Measurements from ENCODE around the gene USP32. TPM values are rescaled to one million over a fixed set of nuclear protein-coding genes. Genes with fewer than 3 reads are reported as not detected.

USP32 gene
- total and polyA plus RNA-seq, 2 of the 8 experiments (the other 6 are each of a cell fraction or from before 2014, with no cell fraction given): 29.6 to 112 TPM

DNA sequence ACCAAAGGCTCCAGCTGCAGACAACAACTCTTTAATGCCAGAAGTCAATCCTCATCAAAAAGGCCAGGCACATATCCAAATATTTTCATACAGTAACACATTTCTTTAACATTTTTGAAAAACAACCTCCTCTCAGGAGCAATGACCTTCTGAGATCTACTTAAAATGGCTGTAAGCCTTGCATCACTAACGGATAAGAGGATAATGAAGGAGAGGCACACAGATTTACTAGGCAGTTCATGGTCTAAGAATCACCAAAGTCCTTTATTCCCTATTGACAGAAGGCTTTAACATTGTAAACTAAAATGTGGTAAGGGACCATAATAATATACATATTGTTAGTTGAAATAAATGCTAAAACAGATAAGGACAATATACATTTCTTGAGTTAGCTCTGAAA, 114.7 kb downstream of the USP32 start (continued):
- TF ChIP-seq ATF3 (IDR thresholded peaks at IDR 0.05; ENCODE audit: insufficient read depth, low read depth, low read length) (no peak), SIN3A (conservative IDR thresholded peaks at IDR 0.05 in 1 of 2, IDR thresholded peaks at IDR 0.05 in 1 of 2; ENCODE audit: low read depth in 1 of 2, low read length in 2 of 2) (no peak), POU5F1 (IDR thresholded peaks at IDR 0.05; ENCODE audit: low read depth, low read length) (no peak)
